Urothelium cell line (cell line): ENCODE results near the gene CCDC91.
A peak's percentile ranks its signal among the peaks of the same experiment; 100 is the strongest.
"Not testable (repeated sequence)": the region's sequence is repeated elsewhere in the genome, so short reads cannot be mapped to it uniquely, and the experiment has no call there.

Source experiments
- DNase-seq: peaks from one replicate; pipeline ENCODE4 v3.0.0; 2011; ENCODE audit warnings: low spot score, mixed read lengths
- FAIRE-seq: peaks from 2 replicates; lab custom pipeline; 2011; peaks lifted over from hg19 to GRCh38; lab: Jason Lieb, UNC

The CCDC91 gene

DNA sequence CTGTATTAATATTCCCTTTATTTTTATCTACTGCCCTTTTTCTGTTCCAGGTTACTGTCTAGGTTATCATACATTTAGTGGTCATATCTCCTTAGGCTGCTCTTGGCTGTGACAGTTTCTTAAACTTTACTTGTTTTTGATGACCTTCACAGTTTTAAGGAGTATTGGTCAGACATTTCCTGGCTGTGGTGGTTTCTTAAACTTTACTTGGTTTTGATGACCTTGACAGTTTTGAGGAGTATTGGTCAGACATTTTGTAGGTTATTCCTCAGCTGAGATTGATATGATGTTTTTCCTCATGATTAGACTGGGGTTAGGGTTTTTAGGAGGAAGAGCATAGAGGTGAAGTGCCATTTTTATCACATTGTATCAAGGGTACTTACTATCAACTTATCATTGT lies 36.4 kb downstream of the CCDC91 start:
- DNase-seq = no peak
- no peak for FAIRE-seq

- no peak for FAIRE-seq
These were observed 37.0 kb downstream of the CCDC91 start for GRCh38 chr12:28227251-28227650.

GRCh38 chr12:28231248-28231647 lies 41.0 kb downstream of the CCDC91 start:
- no peak for FAIRE-seq
- no peak for DNase-seq

More at GRCh38 chr12:28227251-28227650, 37.0 kb downstream of the CCDC91 start:
- DNase-seq = no peak

DNA sequence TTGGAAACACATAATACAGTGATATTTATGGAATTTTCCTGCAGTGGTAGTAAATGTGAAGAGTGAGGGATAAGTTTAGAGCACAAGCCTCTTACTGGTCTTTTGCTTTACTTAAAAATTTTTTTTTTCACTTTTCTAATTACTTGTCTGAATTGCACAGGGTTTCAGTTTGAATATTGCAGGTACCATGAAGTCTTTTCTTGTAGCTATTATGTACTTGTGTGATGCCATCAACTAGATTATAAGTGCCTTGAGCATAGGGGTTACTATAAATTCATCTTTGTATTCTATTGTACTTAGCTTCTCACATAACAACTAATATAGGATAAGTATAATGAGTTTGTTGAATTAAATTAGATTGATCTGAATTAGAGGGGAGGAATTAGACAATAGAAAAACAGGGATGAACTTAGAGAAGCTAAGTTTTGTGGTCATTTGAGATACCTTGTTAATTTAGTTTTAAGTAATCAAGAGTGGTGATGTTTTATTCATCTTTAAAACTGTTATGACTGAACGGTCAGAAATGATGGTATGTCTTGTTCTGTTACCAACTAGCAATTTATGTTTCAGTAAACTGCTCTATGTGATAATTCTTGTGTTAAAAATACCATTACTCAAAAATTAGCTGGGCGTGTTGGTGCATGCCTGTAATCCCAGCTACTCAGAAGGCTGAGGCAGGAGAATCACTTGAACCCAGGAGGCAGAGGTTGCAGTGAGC lies 42.1 kb downstream of the CCDC91 start:
- DNase-seq (no peak), FAIRE-seq (no peak)

GRCh38 chr12:28234444-28234843 lies 44.2 kb downstream of the CCDC91 start:
- DNase-seq (no peak), FAIRE-seq (no peak)

DNA sequence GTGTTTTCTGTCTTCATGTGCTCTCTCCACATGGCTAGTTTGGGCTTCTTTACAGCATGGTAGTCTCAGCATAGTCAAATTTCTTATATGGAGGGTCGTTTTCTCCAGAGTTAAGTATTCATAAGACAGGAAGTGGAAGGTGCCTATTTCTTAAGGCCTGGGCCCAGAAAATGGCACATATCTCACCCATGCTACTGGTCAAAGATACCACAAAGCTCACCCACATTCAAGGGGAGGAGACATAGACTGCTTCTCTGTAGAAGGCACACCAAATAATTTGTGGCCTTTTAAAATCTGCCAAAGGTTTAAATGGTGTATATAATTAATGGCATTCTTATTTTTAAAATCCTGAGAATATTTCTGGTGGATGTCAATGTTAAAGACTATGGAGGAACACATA lies 44.8 kb downstream of the CCDC91 start:
- DNase-seq (no peak), FAIRE-seq (no peak)

DNA sequence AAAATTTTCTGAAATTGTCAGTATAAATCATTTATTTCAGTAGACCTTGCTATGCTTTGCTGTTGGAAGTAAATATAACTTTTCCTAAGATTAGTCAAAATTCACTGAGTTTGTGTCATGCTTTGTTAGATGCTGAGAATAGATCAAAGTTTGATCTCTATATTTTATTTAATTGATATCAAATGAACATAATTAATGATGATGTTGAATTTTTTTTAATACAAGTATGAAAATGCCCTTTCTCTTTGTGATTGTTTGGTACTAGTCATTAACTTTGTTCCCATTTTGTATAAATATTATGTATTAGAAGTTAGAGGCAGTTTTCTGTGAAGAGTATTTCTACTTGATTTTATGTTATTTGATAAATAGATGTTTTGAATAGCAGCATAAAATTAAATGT lies 45.7 kb downstream of the CCDC91 start:
- no peak for FAIRE-seq
- no peak for DNase-seq

GRCh38 chr12:28237423-28237822 lies 47.2 kb downstream of the CCDC91 start:
- DNase-seq = no peak
- no peak for FAIRE-seq

- no peak for DNase-seq
- FAIRE-seq = no peak
These were observed 49.7 kb downstream of the CCDC91 start for GRCh38 chr12:28239918-28240317.

DNA sequence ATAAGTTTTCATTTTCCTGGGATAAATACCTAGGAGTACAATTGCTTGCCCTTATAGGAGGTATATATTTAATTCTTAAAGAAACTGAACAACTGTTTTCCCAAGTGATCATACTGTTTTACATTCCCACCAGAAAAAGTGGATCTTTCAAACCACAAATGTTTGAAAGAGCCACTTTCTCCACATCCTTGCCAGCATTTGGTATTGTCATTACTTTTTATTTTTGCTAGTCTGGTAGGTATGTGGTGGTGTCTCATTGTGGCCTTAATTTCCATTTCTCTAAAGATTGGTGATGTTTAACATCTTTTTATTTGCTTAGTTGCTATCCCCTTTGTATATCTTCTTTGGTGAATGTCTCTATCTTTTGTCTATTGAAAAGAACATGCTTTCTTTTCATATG lies 50.6 kb downstream of the CCDC91 start:
- FAIRE-seq (no peak), DNase-seq (no peak)

- no peak for DNase-seq
- no peak for FAIRE-seq
These were observed 51.9 kb downstream of the CCDC91 start for GRCh38 chr12:28242129-28242495.

DNA sequence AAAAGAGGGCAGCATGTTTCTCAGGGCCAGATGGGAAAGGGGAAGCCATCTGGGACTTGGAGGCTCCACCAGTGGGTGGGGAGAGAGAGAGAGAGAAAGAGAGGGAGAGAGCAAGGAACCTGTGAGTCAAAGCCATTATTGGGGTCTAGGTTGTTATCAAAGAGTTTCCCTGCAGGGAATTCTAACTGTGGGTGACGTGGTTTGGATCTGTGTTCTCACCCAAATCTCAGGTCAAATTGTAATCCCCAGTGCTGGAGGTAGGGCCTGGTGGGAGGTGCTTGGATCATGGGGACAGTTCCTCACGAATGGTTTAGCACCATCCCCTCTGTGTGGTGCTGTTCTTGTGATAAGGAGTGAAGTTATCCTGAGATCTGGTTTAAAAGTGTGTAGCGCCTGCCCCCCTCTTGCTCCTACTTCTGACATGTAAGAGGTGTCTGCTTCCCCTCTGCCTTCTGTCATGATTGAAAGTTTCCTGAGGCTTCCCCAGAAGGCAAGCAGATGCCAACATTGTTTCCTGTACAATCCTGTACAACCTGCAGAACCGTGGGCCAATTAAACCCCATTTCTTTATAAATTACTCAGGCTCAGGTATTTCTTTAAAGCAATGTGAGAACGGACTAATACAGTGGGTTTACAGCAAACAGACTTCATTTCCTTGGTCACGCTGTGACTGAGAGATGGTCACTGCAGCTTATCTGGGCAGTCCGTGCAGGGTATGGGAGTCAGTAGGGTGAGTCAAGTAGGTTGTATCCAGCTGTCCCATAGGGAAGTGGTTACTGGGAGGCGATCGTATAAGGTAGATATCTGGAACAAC lies 52.4 kb downstream of the CCDC91 start:
- FAIRE-seq (no peak), DNase-seq (no peak)

DNA sequence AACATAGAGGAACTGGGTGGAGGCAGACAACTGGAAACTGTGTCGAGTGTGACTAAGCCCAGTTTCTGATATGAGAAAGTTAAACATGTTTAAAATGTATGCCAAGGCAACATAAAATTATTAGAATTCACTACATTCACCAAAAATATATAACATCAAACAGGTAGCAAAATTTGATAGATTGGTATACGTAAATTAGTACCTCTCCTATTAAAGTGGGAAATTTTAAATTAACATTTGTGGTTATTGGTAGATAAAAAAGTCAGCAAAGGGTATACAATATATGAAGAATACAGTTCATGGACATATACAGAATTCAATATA lies 53.0 kb downstream of the CCDC91 start:
- no peak for FAIRE-seq
- no peak for DNase-seq

- peak; percentile 5 for FAIRE-seq
- no peak for DNase-seq
These were observed 57.5 kb downstream of the CCDC91 start for GRCh38 chr12:28247806-28248205.

GRCh38 chr12:28248555-28249145 lies 58.4 kb downstream of the CCDC91 start:
- FAIRE-seq (no peak), DNase-seq (no peak)

GRCh38 chr12:28253161-28253641 lies 62.9 kb downstream of the CCDC91 start:
- DNase-seq (peak; percentile 5), FAIRE-seq (no peak)

- DNase-seq (no peak), FAIRE-seq (no peak)
These were observed 67.2 kb downstream of the CCDC91 start for GRCh38 chr12:28257411-28257810.

DNA sequence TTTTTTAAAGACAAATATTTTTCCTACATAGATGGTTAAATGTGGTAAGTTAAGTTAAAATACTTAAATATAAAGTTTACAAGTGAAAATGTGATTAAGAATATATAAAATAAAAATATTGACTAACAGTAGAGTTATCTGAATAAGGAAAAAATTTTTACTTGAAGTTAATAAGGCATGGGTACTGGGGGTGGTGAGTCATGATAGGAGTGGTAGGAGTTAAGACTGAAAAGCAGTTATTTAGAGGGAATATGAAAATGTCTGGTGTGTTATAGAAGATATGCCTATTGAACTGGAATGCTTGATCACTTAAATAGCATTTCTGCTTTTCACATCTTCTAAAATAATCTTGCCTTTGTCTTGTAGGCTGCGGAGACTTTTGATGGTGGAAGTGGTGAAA lies 68.7 kb downstream of the CCDC91 start:
- no peak for DNase-seq
- no peak for FAIRE-seq

DNA sequence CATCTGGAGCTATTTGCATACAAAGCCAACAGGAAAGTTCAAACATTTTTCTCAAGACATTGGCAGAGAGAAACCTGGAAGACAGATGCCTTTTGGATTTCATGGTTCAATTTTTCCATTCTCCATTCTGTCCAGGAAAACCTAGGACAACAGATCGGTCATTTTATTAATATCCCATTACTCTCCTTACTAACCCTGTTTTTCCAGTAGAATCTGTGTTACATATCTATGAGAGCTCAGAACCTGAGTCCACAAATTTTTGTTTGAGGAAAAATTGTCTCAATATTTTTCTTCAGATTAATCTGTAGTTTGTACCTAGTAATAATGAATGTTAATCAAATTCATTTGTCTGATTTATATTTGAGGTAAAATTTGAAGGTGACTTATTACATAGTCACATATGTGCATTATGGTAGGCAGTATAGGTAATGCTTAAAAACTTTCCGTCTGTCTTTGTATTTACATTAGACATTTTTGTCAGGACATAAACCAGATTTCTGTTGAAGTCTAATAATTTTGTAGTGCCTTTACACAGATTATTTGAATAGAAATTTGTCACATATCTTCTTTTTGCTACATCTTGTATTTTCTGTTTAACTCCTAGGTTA lies 75.3 kb downstream of the CCDC91 start:
- DNase-seq = no peak
- FAIRE-seq = no peak

- not testable (repeated sequence) for DNase-seq, FAIRE-seq
These were observed 77.8 kb downstream of the CCDC91 start for GRCh38 chr12:28267920-28268607.
